Esophagus squamous epithelium (tissue), 4 donors: Measurements from ENCODE around the gene DHRSX.

ENCODE experiments used
- POLR2A ChIP-seq, 4 donors: fragments of 450-650 bp; IDR thresholded peaks; one replicate each; pipeline ENCODE4 v1.6.1; 2017; ENCODE audit warnings: antibody characterized with exemption in 4 of 4, mild to moderate bottlenecking in 4 of 4, moderate library complexity in 3 of 4
- TF ChIP-seq, protein P1 (sequence below), 6 experiments: fragments of 450-650 bp in 4 of 6; fragments of 200-600 bp in 2 of 6; sonication (generic) in 2 of 6; IDR thresholded peaks; one replicate each; pipeline ENCODE4 v1.5.1; 2016 to 2019; ENCODE audit warnings: antibody characterized with exemption in 6 of 6, mild to moderate bottlenecking in 4 of 6, moderate library complexity in 4 of 6

DNA sequence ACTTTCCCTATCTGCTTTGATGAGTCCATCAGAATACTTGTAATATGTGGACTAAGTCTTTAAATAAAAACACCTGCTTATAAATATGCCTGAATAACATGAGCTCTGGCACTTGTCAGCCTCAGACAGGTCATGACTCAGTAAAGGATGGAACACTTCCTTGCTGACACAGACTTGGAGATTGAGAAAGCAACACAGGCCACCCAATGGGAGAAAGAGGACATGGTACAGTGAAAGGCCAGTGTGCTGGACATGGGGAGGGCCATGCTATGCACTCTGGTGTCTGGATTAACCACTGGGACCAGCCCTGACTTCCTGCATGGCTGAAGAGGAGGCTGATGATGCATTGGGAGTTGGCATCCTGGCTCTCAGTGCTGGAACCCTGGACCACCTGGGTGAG, 149.5 kb downstream of the DHRSX start:
- no peak for TF ChIP-seq POLR2A (IDR thresholded peaks at IDR 0.05)
- TF ChIP-seq, protein P1, sequence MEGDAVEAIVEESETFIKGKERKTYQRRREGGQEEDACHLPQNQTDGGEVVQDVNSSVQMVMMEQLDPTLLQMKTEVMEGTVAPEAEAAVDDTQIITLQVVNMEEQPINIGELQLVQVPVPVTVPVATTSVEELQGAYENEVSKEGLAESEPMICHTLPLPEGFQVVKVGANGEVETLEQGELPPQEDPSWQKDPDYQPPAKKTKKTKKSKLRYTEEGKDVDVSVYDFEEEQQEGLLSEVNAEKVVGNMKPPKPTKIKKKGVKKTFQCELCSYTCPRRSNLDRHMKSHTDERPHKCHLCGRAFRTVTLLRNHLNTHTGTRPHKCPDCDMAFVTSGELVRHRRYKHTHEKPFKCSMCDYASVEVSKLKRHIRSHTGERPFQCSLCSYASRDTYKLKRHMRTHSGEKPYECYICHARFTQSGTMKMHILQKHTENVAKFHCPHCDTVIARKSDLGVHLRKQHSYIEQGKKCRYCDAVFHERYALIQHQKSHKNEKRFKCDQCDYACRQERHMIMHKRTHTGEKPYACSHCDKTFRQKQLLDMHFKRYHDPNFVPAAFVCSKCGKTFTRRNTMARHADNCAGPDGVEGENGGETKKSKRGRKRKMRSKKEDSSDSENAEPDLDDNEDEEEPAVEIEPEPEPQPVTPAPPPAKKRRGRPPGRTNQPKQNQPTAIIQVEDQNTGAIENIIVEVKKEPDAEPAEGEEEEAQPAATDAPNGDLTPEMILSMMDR (IDR thresholded peaks at IDR 0.05) = no peak
